Body of pancreas (tissue), 4 donors: ENCODE measurements around the gene CDKN2D. TPM values are rescaled to one million over a fixed set of nuclear protein-coding genes. Genes with fewer than 3 reads are reported as not detected.
"Not testable (repeated sequence)": the region's sequence is repeated elsewhere in the genome, so short reads cannot be mapped to it uniquely, and the experiment has no call there.

ENCODE experiments used
- ATAC-seq: fragments of 150-250 bp; one replicate; pipeline ENCODE4 v1.9.1; 2016
- DNase-seq, 4 donors: peaks; one replicate each; pipeline ENCODE4 v3.0.0-alpha.2; 2019
- H3K27ac ChIP-seq, 4 donors: fragments of 200-600 bp; sonication (generic); 1 replicate in 3 of 4; 2 replicates in 1 of 4; pipeline versions ENCODE4 v1.5.1 to v1.6.1; 2016 to 2019; ENCODE audit warnings: mild to moderate bottlenecking in 1 of 4, mixed read lengths in 1 of 4, moderate library complexity in 1 of 4
- H3K27me3 ChIP-seq, 2 donors: fragments of 200-600 bp; sonication (generic); one replicate each; pipeline ENCODE4 v1.6.0; 2016; ENCODE audit warnings: mild to moderate bottlenecking in 1 of 2
- H3K36me3 ChIP-seq, 2 donors: fragments of 200-600 bp; sonication (generic); replicated peaks in 1 of 2; 2 replicates each; pipeline ENCODE4 v1.5.1; 2016; ENCODE audit warnings: low read depth in 2 of 2; ENCODE audit not compliant: insufficient read depth in 1 of 2
- H3K4me1 ChIP-seq: fragments of 200-600 bp; sonication (generic); one replicate; pipeline ENCODE4 v1.6.0; 2016
- H3K4me3 ChIP-seq, 2 donors: fragments of 200-600 bp; sonication (generic); 1 replicate in 1 of 2; 2 replicates in 1 of 2; pipeline ENCODE4 v1.5.1; 2016 to 2019
- H3K9me3 ChIP-seq, 3 donors: fragments of 200-600 bp; sonication (generic); 1 replicate in 2 of 3; 2 replicates in 1 of 3; pipeline ENCODE4 v1.5.1; 2016
- CTCF ChIP-seq, 7 experiments: fragments of 450-650 bp in 4 of 7; fragments of 200-600 bp in 3 of 7; sonication (generic) in 3 of 7; IDR thresholded peaks; one replicate each; pipeline ENCODE4 v1.5.1; 2016 to 2019; ENCODE audit warnings: antibody characterized with exemption in 7 of 7
- POLR2A ChIP-seq, 3 donors: fragments of 450-650 bp; IDR thresholded peaks; one replicate each; pipeline ENCODE4 v1.6.1; 2016; ENCODE audit warnings: antibody characterized with exemption in 3 of 3, mild to moderate bottlenecking in 2 of 3
- WGBS, 2 donors: methylation state at CpG; one replicate each; pipeline ENCODE4 v1.1.5; 2017; 5-methylcytosine and 5-hydroxymethylcytosine counted together
- intact Hi-C: fragments of 100-400 bp; cut with DNase I; formaldehyde crosslinking; loops from one replicate; pipeline ENCODE4 v1.15.1; 2023
- total RNA-seq, 2 donors: library from RNA; depleted of rRNA; stranded (reverse); fragments of >200 nt; gene quantifications; one replicate each; pipeline ENCODE4 v1.1.0, GENCODE V29; 2016

CDKN2D gene
- total RNA-seq, 2 donors from 2014 or later, result 2.6 to 4.9 TPM

- H3K4me1 ChIP-seq, result peaks cover 4% of the 10 kb centered on the region
- WGBS, 2 donors, result 88 to 92% methylated on average over 4 to 6 of the region's 6 CpGs
- H3K27ac ChIP-seq, result no peak overlapping the region
- no peak for DNase-seq
- intact Hi-C loops, result no loop called here
- no peaks in the 10 kb centered on the region for H3K9me3 ChIP-seq
- no peak overlapping the region for H3K4me3 ChIP-seq
- ATAC-seq, result no peak
- no peak for TF ChIP-seq POLR2A (IDR thresholded peaks at IDR 0.05)
- TF ChIP-seq CTCF (IDR thresholded peaks at IDR 0.05), result no peak
- no peaks in the 10 kb centered on the region for H3K27me3 ChIP-seq
- H3K36me3 ChIP-seq, result peaks cover 0 to 2% of the 10 kb centered on the region in 2 donors
Observed at GRCh38 chr19:10575011-10575716, 6.4 kb upstream of the CDKN2D start.

- H3K4me3 ChIP-seq, result no peak overlapping the region
- peaks cover 0 to 2% of the 10 kb centered on the region in 2 donors for H3K36me3 ChIP-seq
- H3K9me3 ChIP-seq, result no peaks in the 10 kb centered on the region
- ATAC-seq (no peak), DNase-seq (no peak)
- H3K27ac ChIP-seq, result no peak overlapping the region
- H3K4me1 ChIP-seq, result peaks cover 6% of the 10 kb centered on the region
- H3K27me3 ChIP-seq, result no peaks in the 10 kb centered on the region
- intact Hi-C loops, result no loop called here
- TF ChIP-seq CTCF (IDR thresholded peaks at IDR 0.05) (no peak), POLR2A (IDR thresholded peaks at IDR 0.05) (no peak)
- WGBS, 2 donors, result 84 to 90% methylated on average over 7 to 8 of the region's 8 CpGs
Observed at GRCh38 chr19:10574462-10574861, 5.7 kb upstream of the CDKN2D start.

GRCh38 chr19:10573793-10574192 lies 5.0 kb upstream of the CDKN2D start:
- H3K4me1 ChIP-seq, H3K9me3 ChIP-seq, ATAC-seq, H3K27ac ChIP-seq, intact Hi-C loops, H3K4me3 ChIP-seq, H3K27me3 ChIP-seq, DNase-seq, H3K36me3 ChIP-seq: not testable (repeated sequence)
- 84 to 87% methylated on average over 6 of the region's 6 CpGs for WGBS, 2 donors

- Histone ChIP-seq H3K4me1 (peaks cover 41% of the 10 kb centered on the region), H3K9me3 (no peaks in the 10 kb centered on the region), H3K27me3 (no peaks in the 10 kb centered on the region), H3K4me3 (peak overlapping the region; percentile 17 to 30), H3K36me3 (no peaks in the 10 kb centered on the region), H3K27ac (peak overlapping the region; percentile 46 to 89 (median 69))
- no peak for TF ChIP-seq POLR2A (IDR thresholded peaks at IDR 0.05)
- no peak for TF ChIP-seq CTCF (IDR thresholded peaks at IDR 0.05)
- ATAC-seq (peak; percentile 12), DNase-seq (peak; percentile 50 to 60 (median 56))
- intact Hi-C loops, result no loop called here
- 4 to 6% methylated on average over 11 to 29 of the region's 58 CpGs for WGBS, 2 donors
Observed at GRCh38 chr19:10568062-10568825, 535 bp downstream of the CDKN2D start.

- intact Hi-C loops, result no loop called here
- no peak for ATAC-seq
- Histone ChIP-seq H3K27me3 (no peaks in the 10 kb centered on the region), H3K36me3 (no peaks in the 10 kb centered on the region), H3K4me3 (no peak overlapping the region), H3K4me1 (peaks cover 41% of the 10 kb centered on the region), H3K9me3 (no peaks in the 10 kb centered on the region), H3K27ac (peak overlapping the region in 2 of 4 donors; percentile 81 to 89)
- DNase-seq, result no peak
- TF ChIP-seq CTCF (IDR thresholded peaks at IDR 0.05) (no peak), POLR2A (IDR thresholded peaks at IDR 0.05) (no peak)
- 40 to 45% methylated on average over 5 of the region's 5 CpGs for WGBS, 2 donors
Observed at GRCh38 chr19:10567656-10568055, 1.1 kb downstream of the CDKN2D start.
